IPS DF 6.9 (cell line): ENCODE data around the gene TDRD7.

Source experiments
- DNase-seq: peaks from one replicate; pipeline ENCODE4 v3.0.0-alpha.2; 2013; ENCODE audit warnings: low read depth, low spot score
- H3K27ac ChIP-seq: one replicate; pipeline ENCODE4 v1.5.1; 2013; ENCODE audit warnings: low read length, control low read depth
- H3K27me3 ChIP-seq: 2 replicates; pipeline ENCODE4 v1.6.1; 2013; ENCODE audit warnings: mild to moderate bottlenecking, low read length; ENCODE audit not compliant: control insufficient read depth, insufficient read depth
- H3K36me3 ChIP-seq: 2 replicates; pipeline ENCODE4 v1.6.1; 2013; ENCODE audit warnings: low read length; ENCODE audit not compliant: control insufficient read depth, insufficient read depth
- H3K4me1 ChIP-seq: 2 replicates; pipeline ENCODE4 v1.6.1; 2013; ENCODE audit warnings: low read length; ENCODE audit not compliant: control insufficient read depth, insufficient read depth
- H3K4me3 ChIP-seq: 2 replicates; pipeline ENCODE4 v1.5.1; 2013; ENCODE audit warnings: mild to moderate bottlenecking, low read length
- H3K9me3 ChIP-seq: 2 replicates; pipeline ENCODE4 v1.6.1; 2013; ENCODE audit warnings: low read length, inconsistent platforms; ENCODE audit not compliant: control insufficient read depth, insufficient read depth
- WGBS: extraction: QIAGEN DNeasy Blood & Tissue Kit; methylation state at CpG from one replicate; pipeline ENCODE4 v1.1.7; 2013; ENCODE audit warnings: mixed read lengths, missing lambda C conversion rate; ENCODE audit not compliant: insufficient read length, insufficient coverage; 5-methylcytosine and 5-hydroxymethylcytosine counted together

The TDRD7 gene

DNA sequence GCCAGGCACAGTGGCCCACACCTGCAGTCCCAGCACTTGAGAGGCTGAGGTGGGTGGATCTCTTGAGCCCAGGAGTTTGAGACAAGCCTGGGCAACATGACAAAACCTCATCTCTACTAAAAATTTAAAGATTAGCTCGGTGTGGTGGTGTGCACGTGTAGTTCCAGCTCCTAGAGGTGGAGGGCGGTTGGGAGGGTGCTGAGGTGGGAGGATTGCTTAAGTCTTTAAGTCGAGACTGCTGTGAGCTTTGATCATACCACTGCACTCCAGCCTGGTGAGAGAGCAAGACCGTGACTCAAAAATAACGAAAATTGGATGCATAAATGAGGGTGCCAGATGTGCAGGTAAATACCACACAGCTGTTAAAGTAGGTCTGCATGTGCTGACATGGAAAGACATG lies 39.3 kb upstream of the TDRD7 start:
- WGBS: no CpG with 5 or more reads among the region's 6 CpGs
- no peaks in the 10 kb centered on the region for H3K36me3 ChIP-seq
- H3K27me3 ChIP-seq: no peaks in the 10 kb centered on the region
- H3K4me1 ChIP-seq: no peaks in the 10 kb centered on the region
- H3K4me3 ChIP-seq: no peak overlapping the region
- no peak overlapping the region for H3K27ac ChIP-seq
- DNase-seq: no peak
- H3K9me3 ChIP-seq: no peaks in the 10 kb centered on the region; the same call in 1 of the 2 replicates

DNA sequence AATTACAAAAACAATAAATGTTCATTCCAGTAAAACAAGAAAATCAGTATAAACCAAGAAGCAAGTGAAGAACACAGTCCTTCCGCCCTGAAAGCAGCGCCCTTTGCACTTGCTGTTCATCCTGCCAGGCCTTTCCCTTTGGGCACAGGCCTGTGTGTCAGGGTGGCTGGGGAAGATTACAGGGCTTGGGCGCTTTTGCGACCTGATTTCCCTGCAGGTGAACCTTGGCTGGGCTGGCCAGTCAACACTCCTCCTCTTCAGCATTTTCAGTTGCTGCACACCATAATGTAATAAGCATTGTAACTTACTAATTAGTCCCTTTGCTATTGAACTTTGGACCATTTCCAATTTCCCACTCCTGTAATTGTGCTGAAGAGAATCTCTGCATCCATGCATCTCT lies 38.6 kb upstream of the TDRD7 start:
- DNase-seq: no peak
- Histone ChIP-seq H3K27ac (no peak overlapping the region), H3K36me3 (no peaks in the 10 kb centered on the region), H3K27me3 (no peaks in the 10 kb centered on the region), H3K4me3 (no peak overlapping the region), H3K9me3 (no peaks in the 10 kb centered on the region; the same call in 1 of the 2 replicates), H3K4me1 (no peaks in the 10 kb centered on the region)
- WGBS: no CpG with 5 or more reads among the region's 4 CpGs

DNA sequence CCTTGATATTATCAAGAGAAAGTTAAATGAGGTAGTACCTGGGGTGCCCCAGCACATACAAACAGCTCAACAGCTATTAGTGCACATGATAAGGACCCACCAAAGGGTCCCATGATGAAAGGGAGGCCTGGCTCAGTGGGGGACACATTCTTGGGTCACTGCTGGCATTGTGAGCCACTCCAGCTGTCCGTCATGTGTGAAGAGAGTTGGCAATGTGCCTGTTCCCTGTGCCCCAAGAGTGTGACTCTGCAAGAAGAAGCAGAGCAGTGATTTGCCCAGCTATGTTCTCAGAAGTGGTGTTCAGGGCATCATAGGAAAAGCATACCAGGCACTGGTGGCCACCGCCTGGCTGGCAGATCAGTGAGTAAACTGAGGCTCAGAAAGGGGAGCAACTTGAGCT lies 37.1 kb upstream of the TDRD7 start:
- no peaks in the 10 kb centered on the region for H3K4me1 ChIP-seq
- H3K4me3 ChIP-seq: no peak overlapping the region
- H3K36me3 ChIP-seq: no peaks in the 10 kb centered on the region
- H3K27me3 ChIP-seq: no peaks in the 10 kb centered on the region
- H3K9me3 ChIP-seq: no peaks in the 10 kb centered on the region
- no peak for DNase-seq
- no CpG with 5 or more reads among the region's 2 CpGs for WGBS
- H3K27ac ChIP-seq: no peak overlapping the region

DNA sequence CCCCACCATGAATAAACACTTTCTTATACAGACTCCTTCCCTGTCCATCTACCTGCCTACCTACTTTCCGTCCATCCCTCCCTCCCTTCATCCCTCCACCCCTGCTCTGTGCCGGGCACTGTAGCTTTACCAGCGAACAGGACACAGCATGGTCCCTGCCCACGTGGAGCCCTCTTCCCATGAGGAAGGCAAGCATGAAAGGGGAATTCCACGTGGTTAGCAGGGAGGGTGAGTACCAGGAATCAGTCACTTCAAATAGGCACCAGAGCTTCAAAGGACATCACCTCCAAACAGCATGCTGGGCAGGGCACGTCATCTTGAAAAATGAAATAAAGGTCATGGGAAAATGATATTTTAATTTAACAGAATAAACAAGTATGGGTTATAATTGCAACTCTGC lies 35.0 kb upstream of the TDRD7 start:
- Histone ChIP-seq H3K36me3 (no peaks in the 10 kb centered on the region), H3K9me3 (no peaks in the 10 kb centered on the region), H3K27ac (no peak overlapping the region), H3K27me3 (no peaks in the 10 kb centered on the region), H3K4me3 (no peak overlapping the region), H3K4me1 (no peaks in the 10 kb centered on the region)
- no peak for DNase-seq
- no CpG with 5 or more reads among the region's 6 CpGs for WGBS

DNA sequence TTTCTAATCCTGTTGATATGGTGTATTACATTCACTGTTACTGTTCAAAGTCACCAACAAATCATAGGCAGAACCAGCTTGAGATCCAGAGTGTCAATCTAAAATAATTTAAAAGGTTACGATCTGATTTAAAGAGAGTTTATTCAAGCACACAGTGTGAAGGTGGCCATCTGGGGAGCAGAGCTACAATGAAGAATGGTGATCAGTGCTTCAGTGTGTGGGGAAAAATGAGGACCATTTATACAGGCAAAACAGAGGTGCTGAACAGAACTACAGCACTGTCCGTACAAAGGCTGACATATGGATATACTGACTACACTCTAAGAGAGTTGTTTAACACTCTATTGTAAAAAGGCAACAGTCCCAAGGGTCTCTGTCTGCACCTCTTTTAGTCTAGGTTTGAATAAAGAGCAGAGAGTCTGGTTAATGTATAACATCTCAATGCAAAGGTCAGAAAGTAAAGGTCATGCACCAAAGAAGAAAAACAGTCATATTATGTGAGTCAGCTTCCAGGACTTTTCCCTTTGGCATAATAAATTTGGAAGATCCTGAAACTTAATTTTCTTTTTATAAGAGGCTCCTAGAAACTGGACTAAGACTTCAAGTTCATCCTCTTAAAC lies 29.7 kb upstream of the TDRD7 start:
- no CpG with 5 or more reads among the region's 2 CpGs for WGBS

DNA sequence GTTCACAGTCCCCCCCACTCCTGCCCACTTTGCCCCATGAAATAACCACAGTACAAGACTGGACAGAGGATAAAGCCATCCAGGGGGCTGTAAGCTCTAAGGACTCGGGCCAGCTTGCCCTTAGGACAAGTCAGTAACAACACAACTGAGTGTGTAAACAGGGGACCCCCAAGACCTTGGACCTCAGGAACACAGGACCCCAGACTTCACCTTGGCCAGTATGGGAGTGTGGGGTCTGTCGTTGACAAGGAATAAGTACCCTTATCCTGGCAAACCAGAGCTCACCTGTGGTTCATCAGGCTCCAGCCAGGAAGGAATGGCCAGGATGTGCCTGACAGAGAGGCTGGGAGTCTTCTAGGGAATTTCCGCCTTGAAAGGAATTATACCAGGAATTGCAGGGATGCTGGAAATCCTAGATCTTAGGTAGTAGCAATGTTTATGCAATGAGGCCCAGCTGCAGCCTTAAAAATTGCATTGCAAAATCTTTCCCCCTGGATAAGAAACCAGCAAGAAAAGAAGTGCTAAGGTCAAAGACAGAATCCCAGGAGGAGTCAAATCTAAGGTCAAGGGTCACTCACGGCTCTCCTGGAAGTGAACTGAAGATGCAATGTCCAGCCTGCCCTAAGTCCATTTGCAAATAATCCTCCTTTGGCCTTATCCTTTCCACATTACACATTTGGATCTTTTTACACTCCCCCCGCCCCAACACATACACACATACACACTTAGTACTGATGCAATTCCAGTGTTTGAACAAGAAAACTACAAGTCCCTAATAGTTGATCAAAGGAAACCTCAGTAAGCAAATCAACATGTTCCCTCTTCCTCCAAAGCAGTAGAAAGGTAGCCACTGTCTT lies 27.3 kb upstream of the TDRD7 start:
- H3K9me3 ChIP-seq: no peaks in the 10 kb centered on the region
- no peaks in the 10 kb centered on the region for H3K36me3 ChIP-seq
- WGBS: 100% methylated on average over 1 of the region's 5 CpGs
- H3K4me1 ChIP-seq: peaks cover 5% of the 10 kb centered on the region; the same call in 1 of the 2 replicates
- no peaks in the 10 kb centered on the region for H3K27me3 ChIP-seq
- no peak overlapping the region for H3K27ac ChIP-seq
- DNase-seq: no peak
- no peak overlapping the region for H3K4me3 ChIP-seq

More for the DNA sequence above, 29.7 kb upstream of the TDRD7 start:
- H3K9me3 ChIP-seq: no peaks in the 10 kb centered on the region
- DNase-seq: no peak
- peaks cover 1% of the 10 kb centered on the region; the same call in 1 of the 2 replicates for H3K4me1 ChIP-seq
- H3K27ac ChIP-seq: no peak overlapping the region
- no peak overlapping the region for H3K4me3 ChIP-seq
- no peaks in the 10 kb centered on the region for H3K27me3 ChIP-seq
- H3K36me3 ChIP-seq: no peaks in the 10 kb centered on the region

- H3K36me3 ChIP-seq: no peaks in the 10 kb centered on the region
- peaks cover 5% of the 10 kb centered on the region; the same call in 1 of the 2 replicates for H3K4me1 ChIP-seq
- no peaks in the 10 kb centered on the region for H3K9me3 ChIP-seq
- no peak overlapping the region for H3K27ac ChIP-seq
- no peaks in the 10 kb centered on the region for H3K27me3 ChIP-seq
- no peak overlapping the region for H3K4me3 ChIP-seq
- WGBS: no CpG with 5 or more reads among the region's 15 CpGs
- DNase-seq: no peak
Observed at GRCh38 chr9:97385626-97386264, 26.2 kb upstream of the TDRD7 start.

- DNase-seq: no peak
- Histone ChIP-seq H3K4me3 (no peak overlapping the region), H3K27ac (no peak overlapping the region), H3K27me3 (no peaks in the 10 kb centered on the region), H3K36me3 (no peaks in the 10 kb centered on the region), H3K9me3 (no peaks in the 10 kb centered on the region), H3K4me1 (peaks cover 5% of the 10 kb centered on the region; the same call in 1 of the 2 replicates)
- WGBS: no CpG with 5 or more reads among the region's 1 CpG
Observed at GRCh38 chr9:97386265-97386633, 25.6 kb upstream of the TDRD7 start.

DNA sequence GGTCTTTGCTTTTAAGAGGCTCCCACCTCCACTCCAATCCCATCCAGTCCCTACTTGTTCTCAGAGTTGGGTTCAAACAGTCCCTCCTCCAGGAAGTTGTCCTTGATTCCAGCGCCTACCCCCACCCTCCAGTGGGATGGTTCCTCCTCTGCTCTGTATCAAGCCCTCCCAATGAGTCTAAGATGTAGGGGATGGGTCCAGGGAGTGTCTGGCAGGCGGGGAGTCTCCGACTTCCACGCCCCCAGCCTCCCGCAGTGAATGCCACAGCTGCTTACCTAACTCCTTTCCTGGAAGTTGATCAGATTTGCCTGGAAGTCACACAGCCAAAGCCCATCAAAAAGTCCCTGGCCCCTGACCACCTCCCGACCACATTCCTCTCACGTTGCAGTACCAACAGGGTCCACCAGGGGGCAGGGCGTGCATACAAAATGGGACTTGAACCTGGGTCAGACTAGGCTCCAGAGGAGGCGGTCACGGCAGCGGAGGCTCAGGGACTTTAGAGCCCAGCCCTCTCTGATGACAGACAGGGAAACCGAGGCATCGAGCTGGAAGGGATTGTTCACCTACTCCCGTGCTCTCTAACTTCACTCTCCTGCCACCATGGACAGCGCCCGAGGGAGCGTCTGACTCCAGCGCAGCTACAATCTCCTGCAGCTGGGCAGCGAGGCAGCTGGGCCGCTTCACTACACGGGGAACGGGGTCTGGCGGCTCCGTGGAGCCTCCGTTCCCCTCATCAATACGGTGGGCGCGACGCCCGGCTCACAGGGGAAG lies 25.0 kb upstream of the TDRD7 start:
- WGBS: no CpG with 5 or more reads among the region's 30 CpGs
- Histone ChIP-seq H3K9me3 (no peaks in the 10 kb centered on the region), H3K4me3 (no peak overlapping the region), H3K27me3 (no peaks in the 10 kb centered on the region), H3K36me3 (no peaks in the 10 kb centered on the region), H3K4me1 (peaks cover 5% of the 10 kb centered on the region; the same call in 1 of the 2 replicates), H3K27ac (no peak overlapping the region)
- peak; percentile 70 for DNase-seq

DNA sequence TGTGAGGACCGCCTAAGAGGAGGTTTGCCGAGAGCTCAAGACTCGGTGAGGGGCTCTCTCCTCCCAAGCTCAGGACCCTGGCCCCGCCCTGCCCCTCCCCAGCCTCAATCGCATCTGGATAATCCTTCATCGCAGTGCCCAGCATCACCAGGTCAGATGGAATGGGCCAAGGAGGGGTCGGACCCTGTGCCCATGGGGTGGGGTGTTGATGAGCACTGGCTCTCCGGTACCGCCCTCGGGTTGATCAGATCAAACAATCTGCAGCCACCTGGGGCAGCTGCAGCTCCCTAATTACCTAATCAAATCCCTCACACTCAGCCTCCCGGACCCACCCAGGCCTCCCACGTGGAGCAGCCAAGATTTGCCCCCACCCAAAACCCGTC lies 24.4 kb upstream of the TDRD7 start:
- H3K27me3 ChIP-seq: no peaks in the 10 kb centered on the region
- no peaks in the 10 kb centered on the region for H3K9me3 ChIP-seq
- no peak overlapping the region for H3K27ac ChIP-seq
- WGBS: no CpG with 5 or more reads among the region's 13 CpGs
- peaks cover 5% of the 10 kb centered on the region; the same call in 1 of the 2 replicates for H3K4me1 ChIP-seq
- H3K4me3 ChIP-seq: no peak overlapping the region
- no peak for DNase-seq
- no peaks in the 10 kb centered on the region for H3K36me3 ChIP-seq
